Stimulated activated CD4-positive, alpha-beta T cell treated with anti-CD3 and anti-CD28 coated beads, Interleukin-1b, Interleukin-23, amount 100 ng/mL, for 1 hour (primary cell): ENCODE measurements around the gene USP37.

Source experiments
- DNase-seq, 2 donors: peaks; one replicate each; pipeline ENCODE4 v3.0.0-alpha.2; 2020; ENCODE audit warnings: low read depth in 2 of 2

USP37 gene

GRCh38 chr2:218477247-218477646 lies 90.9 kb downstream of the USP37 start:
- DNase-seq = no peak

GRCh38 chr2:218476676-218477075 lies 91.5 kb downstream of the USP37 start:
- DNase-seq = no peak

GRCh38 chr2:218474527-218474926 lies 93.6 kb downstream of the USP37 start:
- no peak for DNase-seq

GRCh38 chr2:218472988-218473387 lies 95.2 kb downstream of the USP37 start:
- no peak for DNase-seq

- no peak for DNase-seq
Measured at GRCh38 chr2:218471982-218472381, 96.2 kb downstream of the USP37 start.

- no peak for DNase-seq
Measured at GRCh38 chr2:218471036-218471435, 97.1 kb downstream of the USP37 start.

- DNase-seq = no peak
Measured at GRCh38 chr2:218470448-218470847, 97.7 kb downstream of the USP37 start.

- DNase-seq = no peak
Measured at GRCh38 chr2:218465987-218466633, 102.0 kb downstream of the USP37 start.

- DNase-seq = no peak
Measured at GRCh38 chr2:218458598-218458997, 109.6 kb downstream of the USP37 start.

- DNase-seq = no peak
Measured at GRCh38 chr2:218456849-218457248, 111.3 kb downstream of the USP37 start.

GRCh38 chr2:218452079-218452478 lies 116.1 kb downstream of the USP37 start:
- DNase-seq = no peak

GRCh38 chr2:218448934-218449333 lies 119.2 kb downstream of the USP37 start:
- DNase-seq = no peak

GRCh38 chr2:218447072-218447471 lies 121.1 kb downstream of the USP37 start:
- DNase-seq = no peak

- no peak for DNase-seq
Measured at GRCh38 chr2:218446547-218446946, 121.6 kb downstream of the USP37 start.

GRCh38 chr2:218445602-218446001 lies 122.5 kb downstream of the USP37 start:
- DNase-seq = no peak

- DNase-seq = no peak
Measured at GRCh38 chr2:218444692-218445357, 123.3 kb downstream of the USP37 start.

- no peak for DNase-seq
Measured at GRCh38 chr2:218438596-218438995, 129.6 kb downstream of the USP37 start.

- no peak for DNase-seq
Measured at GRCh38 chr2:218437969-218438368, 130.2 kb downstream of the USP37 start.

GRCh38 chr2:218436992-218437391 lies 131.2 kb downstream of the USP37 start:
- no peak for DNase-seq

GRCh38 chr2:218435003-218435982 lies 132.9 kb downstream of the USP37 start:
- DNase-seq = no peak

GRCh38 chr2:218434456-218434855 lies 133.7 kb downstream of the USP37 start:
- no peak for DNase-seq

- no peak for DNase-seq
Measured at GRCh38 chr2:218432676-218433365, 135.3 kb downstream of the USP37 start.
